ENCODE data around the gene FGF14. TPM values are rescaled to one million over a fixed set of nuclear protein-coding genes. Genes with fewer than 3 reads are reported as not detected.

FGF14 gene
- total RNA-seq, 1 donor from 2014 or later = 0.23 TPM

GRCh38 chr13:101706651-101707050, 695.2 kb downstream of the FGF14 start:
- Histone ChIP-seq H3K4me3 (ENCODE audit: insufficient read depth, low read depth, low read length) (no peak overlapping the region), H3K9ac (ENCODE audit: low read length) (no peak overlapping the region), H3K27me3 (ENCODE audit: insufficient read depth, low read length) (no peaks in the 10 kb centered on the region), H3K4me2 (ENCODE audit: low read length) (peak overlapping the region; percentile 5), H3K27ac (ENCODE audit: low read depth, low read length) (no peak overlapping the region), H4K20me1 (ENCODE audit: insufficient read depth, low read length) (no peaks in the 10 kb centered on the region), H3K79me2 (ENCODE audit: insufficient read depth, low read length) (no peaks in the 10 kb centered on the region), H3K9me3 (ENCODE audit: insufficient read depth, low read depth, low read length) (no peaks in the 10 kb centered on the region), H3K4me1 (ENCODE audit: insufficient read depth, low read length) (no peaks in the 10 kb centered on the region), H3K36me3 (ENCODE audit: insufficient read depth, low read length) (no peaks in the 10 kb centered on the region), H2AFZ (ENCODE audit: low read depth, low read length) (no peak overlapping the region)
- Mint-ChIP-seq H3K9me3 (ENCODE audit: unreplicated experiment) (no peaks in the 10 kb centered on the region), H3K4me3 (ENCODE audit: unreplicated experiment) (no peak overlapping the region), H3K4me1 (ENCODE audit: low read depth, unreplicated experiment) (peaks cover 7% of the 10 kb centered on the region), H3K27ac (ENCODE audit: unreplicated experiment) (no peak overlapping the region), H3K27me3 (ENCODE audit: low read depth, unreplicated experiment) (peaks cover 9% of the 10 kb centered on the region), H3K36me3 (ENCODE audit: low read depth, unreplicated experiment) (no peaks in the 10 kb centered on the region)
- no peak for TF ChIP-seq CTCF (IDR thresholded peaks at IDR 0.05; ENCODE audit: insufficient read depth, low read depth, low read length)
- TF ChIP-seq EZH2 (IDR thresholded peaks at IDR 0.05; ENCODE audit: insufficient read depth, low read length) = no peak
- FAIRE-seq (peak; percentile 94), DNase-seq (ENCODE audit: low read depth) (peak; percentile 74)

GRCh38 chr13:101703838-101704237, 698.0 kb downstream of the FGF14 start:
- Mint-ChIP-seq H3K27me3 (ENCODE audit: low read depth, unreplicated experiment) (peaks cover 3% of the 10 kb centered on the region), H3K27ac (ENCODE audit: unreplicated experiment) (no peak overlapping the region), H3K9me3 (ENCODE audit: unreplicated experiment) (no peaks in the 10 kb centered on the region), H3K36me3 (ENCODE audit: low read depth, unreplicated experiment) (no peaks in the 10 kb centered on the region), H3K4me3 (ENCODE audit: unreplicated experiment) (no peak overlapping the region), H3K4me1 (ENCODE audit: low read depth, unreplicated experiment) (peaks cover 7% of the 10 kb centered on the region)
- Histone ChIP-seq H3K9ac (ENCODE audit: low read length) (no peak overlapping the region), H3K27me3 (ENCODE audit: insufficient read depth, low read length) (no peaks in the 10 kb centered on the region), H4K20me1 (ENCODE audit: insufficient read depth, low read length) (no peaks in the 10 kb centered on the region), H3K4me2 (ENCODE audit: low read length) (no peak overlapping the region), H3K9me3 (ENCODE audit: insufficient read depth, low read depth, low read length) (no peaks in the 10 kb centered on the region), H3K27ac (ENCODE audit: low read depth, low read length) (no peak overlapping the region), H3K4me1 (ENCODE audit: insufficient read depth, low read length) (no peaks in the 10 kb centered on the region), H3K79me2 (ENCODE audit: insufficient read depth, low read length) (no peaks in the 10 kb centered on the region), H2AFZ (ENCODE audit: low read depth, low read length) (no peak overlapping the region), H3K36me3 (ENCODE audit: insufficient read depth, low read length) (no peaks in the 10 kb centered on the region), H3K4me3 (ENCODE audit: insufficient read depth, low read depth, low read length) (no peak overlapping the region)
- FAIRE-seq (no peak), DNase-seq (ENCODE audit: low read depth) (no peak)
- TF ChIP-seq EZH2 (IDR thresholded peaks at IDR 0.05; ENCODE audit: insufficient read depth, low read length) = no peak
- TF ChIP-seq CTCF (IDR thresholded peaks at IDR 0.05; ENCODE audit: insufficient read depth, low read depth, low read length) = no peak

- H3K9me3 ChIP-seq (ENCODE audit: insufficient read depth, low read depth, low read length) = no peaks in the 10 kb centered on the region
- H3K9me3 Mint-ChIP-seq (ENCODE audit: unreplicated experiment) = no peaks in the 10 kb centered on the region
- DNase-seq (ENCODE audit: low read depth) = no peak
- H3K9ac ChIP-seq (ENCODE audit: low read length) = no peak overlapping the region
- no peak overlapping the region for H3K27ac ChIP-seq (ENCODE audit: low read depth, low read length)
- peaks cover 5% of the 10 kb centered on the region for H3K27me3 Mint-ChIP-seq (ENCODE audit: low read depth, unreplicated experiment)
- no peak overlapping the region for H3K4me3 ChIP-seq (ENCODE audit: insufficient read depth, low read depth, low read length)
- no peaks in the 10 kb centered on the region for H3K27me3 ChIP-seq (ENCODE audit: insufficient read depth, low read length)
- TF ChIP-seq CTCF (IDR thresholded peaks at IDR 0.05; ENCODE audit: insufficient read depth, low read depth, low read length) (no peak), EZH2 (IDR thresholded peaks at IDR 0.05; ENCODE audit: insufficient read depth, low read length) (no peak)
- H3K4me1 ChIP-seq (ENCODE audit: insufficient read depth, low read length) = no peaks in the 10 kb centered on the region
- H3K4me2 ChIP-seq (ENCODE audit: low read length) = no peak overlapping the region
- H3K27ac Mint-ChIP-seq (ENCODE audit: unreplicated experiment) = no peak overlapping the region
- H2AFZ ChIP-seq (ENCODE audit: low read depth, low read length) = no peak overlapping the region
- H3K4me3 Mint-ChIP-seq (ENCODE audit: unreplicated experiment) = no peak overlapping the region
- no peaks in the 10 kb centered on the region for H3K36me3 Mint-ChIP-seq (ENCODE audit: low read depth, unreplicated experiment)
- FAIRE-seq = peak; percentile 37
- H3K36me3 ChIP-seq (ENCODE audit: insufficient read depth, low read length) = no peaks in the 10 kb centered on the region
- no peaks in the 10 kb centered on the region for H4K20me1 ChIP-seq (ENCODE audit: insufficient read depth, low read length)
- H3K79me2 ChIP-seq (ENCODE audit: insufficient read depth, low read length) = no peaks in the 10 kb centered on the region
- H3K4me1 Mint-ChIP-seq (ENCODE audit: low read depth, unreplicated experiment) = peaks cover 7% of the 10 kb centered on the region
Measured at GRCh38 chr13:101703081-101703480, 698.8 kb downstream of the FGF14 start.

All from astrocyte (in vitro differentiated cells and primary cell).